Endodermal cell (in vitro differentiated cells): Measurements from ENCODE around the gene CLEC4A. TPM values are rescaled to one million over a fixed set of nuclear protein-coding genes. Genes with fewer than 3 reads are reported as not detected.
"Not testable (repeated sequence)": the region's sequence is repeated elsewhere in the genome, so short reads cannot be mapped to it uniquely, and the experiment has no call there.

Experiments
- DNase-seq: peaks from one replicate; pipeline ENCODE4 v3.0.0-alpha.2; 2017
- H3K27ac ChIP-seq: 2 replicates; pipeline ENCODE4 v1.5.1; 2013; ENCODE audit warnings: mild to moderate bottlenecking, low read depth, low read length, moderate library complexity
- H3K27me3 ChIP-seq: 2 replicates; pipeline ENCODE4 v1.6.1; 2013; ENCODE audit warnings: mild to moderate bottlenecking, low read length, moderate library complexity; ENCODE audit not compliant: insufficient read depth, control insufficient read depth, poor library complexity, severe bottlenecking
- H3K36me3 ChIP-seq: 2 replicates; pipeline ENCODE4 v1.7.0; 2013; ENCODE audit warnings: mild to moderate bottlenecking, low read length, moderate library complexity; ENCODE audit not compliant: control insufficient read depth, insufficient read depth
- H3K4me1 ChIP-seq: one replicate; pipeline ENCODE4 v1.7.0; 2013; ENCODE audit warnings: low read length; ENCODE audit not compliant: control insufficient read depth, insufficient read depth
- H3K4me3 ChIP-seq: 2 replicates; pipeline ENCODE4 v1.5.1; 2013; ENCODE audit warnings: mild to moderate bottlenecking, low read length, moderate library complexity
- H3K9ac ChIP-seq: 2 replicates; pipeline ENCODE4 v1.6.1; 2013; ENCODE audit warnings: mild to moderate bottlenecking, low read length, moderate library complexity; ENCODE audit not compliant: poor library complexity, severe bottlenecking; ENCODE audit errors: extremely low read depth
- H3K9me3 ChIP-seq: 2 replicates; pipeline ENCODE4 v1.6.1; 2013; ENCODE audit warnings: mild to moderate bottlenecking, low read length, moderate library complexity; ENCODE audit not compliant: control insufficient read depth
- H3K27ac Mint-ChIP-seq: 2 replicates; pipeline ENCODE4 v1.8.0; 2020; ENCODE audit warnings: mixed read lengths
- H3K27me3 Mint-ChIP-seq: 2 replicates; pipeline ENCODE4 v1.8.0; 2021; ENCODE audit warnings: mild to moderate bottlenecking, mixed read lengths; ENCODE audit not compliant: insufficient read depth
- H3K36me3 Mint-ChIP-seq: 2 replicates; pipeline ENCODE4 v1.8.0; 2020; ENCODE audit warnings: low read depth, mixed read lengths
- H3K4me1 Mint-ChIP-seq: 2 replicates; pipeline ENCODE4 v1.8.0; 2020; ENCODE audit warnings: mixed read lengths
- H3K4me3 Mint-ChIP-seq: 2 replicates; pipeline ENCODE4 v1.8.0; 2020; ENCODE audit warnings: mild to moderate bottlenecking, moderate library complexity, mixed read lengths
- H3K9me3 Mint-ChIP-seq: 2 replicates; pipeline ENCODE4 v1.8.0; 2020; ENCODE audit warnings: mild to moderate bottlenecking, mixed read lengths
- WGBS, 2 experiments: methylation state at CpG; one replicate each; pipeline versions ENCODE4 v1.1.5 to v1.1.7; 2013; ENCODE audit warnings: missing lambda C conversion rate in 2 of 2, mixed read lengths in 1 of 2; ENCODE audit not compliant: insufficient coverage in 1 of 2, insufficient read length in 1 of 2; 5-methylcytosine and 5-hydroxymethylcytosine counted together
- total RNA-seq, 2 donors: library from RNA; stranded (reverse); fragmentation: NEBNext Ultra II Directional in 1 of 2; extraction: Animal tissue kit (Norgen Biotek cat#: 25700) in 1 of 2; gene quantifications; 2 replicates in 1 of 2; 3 replicates in 1 of 2; pipeline ENCODE4 v1.2.1, GENCODE V29; 2021
- TF ChIP-seq, protein P1 (sequence below): fragments of 200-600 bp; sonication (generic); conservative IDR thresholded peaks from 2 replicates; pipeline ENCODE4 v1.5.0; 2021; ENCODE audit warnings: antibody characterized with exemption, mild to moderate bottlenecking

The CLEC4A gene
- total RNA-seq, 2 donors from 2014 or later: 0.53 TPM; not detected in 1

DNA sequence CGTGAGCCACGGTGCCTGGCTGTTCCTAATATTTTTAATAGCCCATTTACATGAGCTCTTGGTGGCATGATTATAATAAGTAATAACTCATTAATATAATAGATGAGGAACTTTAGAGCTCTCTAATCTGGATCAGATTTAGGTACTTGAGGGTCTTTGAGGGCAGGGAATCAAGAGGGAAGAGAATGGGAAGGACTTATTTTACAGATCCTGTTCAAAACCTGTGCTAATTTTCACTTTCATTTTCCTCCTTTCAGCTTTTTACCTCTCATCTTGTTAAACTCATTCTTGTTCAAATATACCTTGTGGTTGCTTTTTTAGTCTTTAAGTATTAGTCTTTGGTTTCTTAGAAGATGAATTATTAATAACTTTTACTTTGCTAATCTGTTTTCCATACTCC, 35.8 kb upstream of the CLEC4A start:
- Histone ChIP-seq H3K9ac (no peak overlapping the region), H3K27me3 (no peaks in the 10 kb centered on the region), H3K9me3 (no peaks in the 10 kb centered on the region), H3K36me3 (peaks cover 29% of the 10 kb centered on the region), H3K4me1 (no peaks in the 10 kb centered on the region), H3K27ac (no peak overlapping the region), H3K4me3 (no peak overlapping the region)
- TF ChIP-seq, protein P1, sequence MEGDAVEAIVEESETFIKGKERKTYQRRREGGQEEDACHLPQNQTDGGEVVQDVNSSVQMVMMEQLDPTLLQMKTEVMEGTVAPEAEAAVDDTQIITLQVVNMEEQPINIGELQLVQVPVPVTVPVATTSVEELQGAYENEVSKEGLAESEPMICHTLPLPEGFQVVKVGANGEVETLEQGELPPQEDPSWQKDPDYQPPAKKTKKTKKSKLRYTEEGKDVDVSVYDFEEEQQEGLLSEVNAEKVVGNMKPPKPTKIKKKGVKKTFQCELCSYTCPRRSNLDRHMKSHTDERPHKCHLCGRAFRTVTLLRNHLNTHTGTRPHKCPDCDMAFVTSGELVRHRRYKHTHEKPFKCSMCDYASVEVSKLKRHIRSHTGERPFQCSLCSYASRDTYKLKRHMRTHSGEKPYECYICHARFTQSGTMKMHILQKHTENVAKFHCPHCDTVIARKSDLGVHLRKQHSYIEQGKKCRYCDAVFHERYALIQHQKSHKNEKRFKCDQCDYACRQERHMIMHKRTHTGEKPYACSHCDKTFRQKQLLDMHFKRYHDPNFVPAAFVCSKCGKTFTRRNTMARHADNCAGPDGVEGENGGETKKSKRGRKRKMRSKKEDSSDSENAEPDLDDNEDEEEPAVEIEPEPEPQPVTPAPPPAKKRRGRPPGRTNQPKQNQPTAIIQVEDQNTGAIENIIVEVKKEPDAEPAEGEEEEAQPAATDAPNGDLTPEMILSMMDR: no peak
- no peak overlapping the region for H3K4me3 Mint-ChIP-seq
- H3K36me3 Mint-ChIP-seq: peaks cover 39% of the 10 kb centered on the region
- DNase-seq: no peak
- H3K9me3 Mint-ChIP-seq: no peaks in the 10 kb centered on the region
- 100% methylated on average over 1 of the region's 2 CpGs; no CpG with 5 or more reads in 1 of the 2 experiments for WGBS, 2 experiments
- H3K4me1 Mint-ChIP-seq: peaks cover 7% of the 10 kb centered on the region
- no peak overlapping the region for H3K27ac Mint-ChIP-seq
- no peaks in the 10 kb centered on the region for H3K27me3 Mint-ChIP-seq

DNA sequence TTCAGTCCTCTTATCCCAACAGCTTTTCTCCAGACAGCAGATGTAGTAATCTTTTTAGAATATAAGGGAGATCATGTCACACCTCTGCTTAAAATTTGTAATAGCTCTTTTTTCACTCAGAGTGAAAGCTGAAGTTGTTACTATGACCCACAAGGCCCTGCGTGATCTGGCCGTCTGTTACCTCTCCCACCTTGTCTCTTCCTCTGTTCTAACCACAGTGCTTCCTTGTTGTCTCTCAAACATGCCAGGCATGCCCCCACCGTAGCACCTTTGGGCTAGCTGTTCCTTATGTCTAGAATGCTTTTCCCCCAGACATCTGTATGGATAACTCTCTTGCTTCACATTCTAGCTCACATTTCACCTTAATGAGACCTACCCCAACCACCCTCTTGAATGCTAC, 34.8 kb upstream of the CLEC4A start:
- Histone ChIP-seq H3K4me1 (no peaks in the 10 kb centered on the region), H3K27me3 (no peaks in the 10 kb centered on the region), H3K9ac (no peak overlapping the region), H3K9me3 (no peaks in the 10 kb centered on the region), H3K27ac (no peak overlapping the region), H3K36me3 (peaks cover 37% of the 10 kb centered on the region), H3K4me3 (no peak overlapping the region)
- DNase-seq: no peak
- TF ChIP-seq, protein P1: no peak
- Mint-ChIP-seq H3K4me1 (peaks cover 1% of the 10 kb centered on the region), H3K4me3 (no peak overlapping the region), H3K27ac (peak overlapping the region; percentile 6), H3K27me3 (no peaks in the 10 kb centered on the region), H3K36me3 (peaks cover 48% of the 10 kb centered on the region), H3K9me3 (no peaks in the 10 kb centered on the region)
- WGBS, 2 experiments: 92 to 93% methylated on average over 3 of the region's 3 CpGs

DNA sequence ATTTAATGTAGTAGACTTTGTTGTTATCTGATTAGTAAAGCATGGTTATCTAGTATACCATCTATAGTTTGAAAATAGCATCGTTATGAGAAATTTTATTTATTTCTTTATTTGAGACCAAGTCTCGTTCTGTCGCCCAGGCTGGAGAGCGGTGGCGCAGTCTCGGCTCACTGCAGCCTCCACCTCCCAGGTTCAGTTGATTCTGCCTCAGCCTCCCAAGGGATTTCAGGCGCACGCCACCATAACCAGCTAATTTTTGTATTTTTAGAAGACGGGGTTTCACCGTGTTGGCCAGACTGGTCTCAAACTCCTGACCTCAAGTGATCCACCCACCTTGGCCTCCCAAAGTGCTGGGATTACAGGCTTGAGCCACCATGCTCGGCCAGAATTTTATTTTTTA, 34.1 kb upstream of the CLEC4A start:
- not testable (repeated sequence) for H3K27ac Mint-ChIP-seq, H3K4me1 Mint-ChIP-seq, H3K4me3 Mint-ChIP-seq, H3K9me3 Mint-ChIP-seq, H3K4me1 ChIP-seq, H3K27ac ChIP-seq, DNase-seq, H3K27me3 ChIP-seq, H3K27me3 Mint-ChIP-seq, H3K4me3 ChIP-seq, H3K9me3 ChIP-seq, H3K9ac ChIP-seq
- H3K36me3 Mint-ChIP-seq: peaks cover 53% of the 10 kb centered on the region
- peaks cover 39% of the 10 kb centered on the region for H3K36me3 ChIP-seq
- 95 to 98% methylated on average over 10 to 11 of the region's 11 CpGs for WGBS, 2 experiments

DNA sequence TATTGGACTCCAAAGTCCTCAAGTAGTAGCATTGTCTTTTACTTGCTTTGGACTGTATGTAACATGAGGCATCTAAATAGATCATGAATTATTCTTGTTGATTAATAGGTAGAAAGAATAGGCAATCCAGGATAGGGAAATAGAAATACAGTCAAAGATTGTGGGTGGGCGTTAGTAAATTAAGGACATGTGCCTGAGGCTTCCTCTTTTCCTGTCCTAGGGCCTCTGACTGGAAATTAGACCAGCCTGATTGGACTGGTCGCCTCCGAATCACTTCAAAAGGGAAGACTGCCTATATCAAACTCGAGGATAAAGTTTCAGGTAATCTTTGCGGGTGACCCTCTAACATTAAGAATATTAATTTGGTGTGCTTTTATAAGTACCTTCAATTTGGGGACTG, 33.7 kb upstream of the CLEC4A start:
- Mint-ChIP-seq H3K4me3 (no peak overlapping the region), H3K27ac (peak overlapping the region; percentile 24), H3K27me3 (no peaks in the 10 kb centered on the region), H3K4me1 (no peaks in the 10 kb centered on the region), H3K36me3 (peaks cover 55% of the 10 kb centered on the region), H3K9me3 (no peaks in the 10 kb centered on the region)
- Histone ChIP-seq H3K9ac (no peak overlapping the region), H3K4me3 (no peak overlapping the region), H3K4me1 (no peaks in the 10 kb centered on the region), H3K27me3 (no peaks in the 10 kb centered on the region), H3K27ac (no peak overlapping the region), H3K36me3 (peaks cover 43% of the 10 kb centered on the region), H3K9me3 (no peaks in the 10 kb centered on the region)
- no peak for DNase-seq
- TF ChIP-seq, protein P1: no peak
- 92 to 93% methylated on average over 3 to 5 of the region's 5 CpGs for WGBS, 2 experiments
